Osteocyte (in vitro differentiated cells): ENCODE measurements around the gene TALDO1. TPM values are rescaled to one million over a fixed set of nuclear protein-coding genes. Genes with fewer than 3 reads are reported as not detected.

Source experiments
- DNase-seq: peaks from one replicate; pipeline ENCODE4 v3.0.0; 2021; ENCODE audit warnings: mixed read lengths; ENCODE audit not compliant: unreplicated experiment; ENCODE audit errors: extremely low spot score
- H3K27ac Mint-ChIP-seq: one replicate; pipeline ENCODE4 v1.8.0; 2021; ENCODE audit warnings: mild to moderate bottlenecking, mixed read lengths; ENCODE audit not compliant: unreplicated experiment
- H3K27me3 Mint-ChIP-seq: one replicate; pipeline ENCODE4 v1.8.0; 2021; ENCODE audit warnings: mixed read lengths; ENCODE audit not compliant: unreplicated experiment
- H3K36me3 Mint-ChIP-seq: one replicate; pipeline ENCODE4 v1.8.0; 2021; ENCODE audit warnings: mixed read lengths; ENCODE audit not compliant: unreplicated experiment
- H3K4me1 Mint-ChIP-seq: one replicate; pipeline ENCODE4 v1.8.0; 2021; ENCODE audit warnings: mixed read lengths; ENCODE audit not compliant: unreplicated experiment
- H3K4me3 Mint-ChIP-seq: one replicate; pipeline ENCODE4 v1.8.0; 2021; ENCODE audit warnings: mild to moderate bottlenecking, moderate library complexity, mixed read lengths; ENCODE audit not compliant: unreplicated experiment
- H3K9me3 Mint-ChIP-seq: one replicate; pipeline ENCODE4 v1.8.0; 2021; ENCODE audit warnings: mixed read lengths; ENCODE audit not compliant: unreplicated experiment
- total RNA-seq: library from RNA; stranded (reverse); gene quantifications from 2 replicates; pipeline ENCODE4 v1.2.1, GENCODE V29; 2021
- TF ChIP-seq, protein P1 (sequence below): fragments of 200-600 bp; sonication (generic); IDR thresholded peaks from 2 replicates; pipeline ENCODE4 v1.5.0; 2021; ENCODE audit warnings: antibody characterized with exemption, mild to moderate bottlenecking, moderate library complexity

TALDO1 gene
- total RNA-seq, 1 donor from 2014 or later: 171 TPM

DNA sequence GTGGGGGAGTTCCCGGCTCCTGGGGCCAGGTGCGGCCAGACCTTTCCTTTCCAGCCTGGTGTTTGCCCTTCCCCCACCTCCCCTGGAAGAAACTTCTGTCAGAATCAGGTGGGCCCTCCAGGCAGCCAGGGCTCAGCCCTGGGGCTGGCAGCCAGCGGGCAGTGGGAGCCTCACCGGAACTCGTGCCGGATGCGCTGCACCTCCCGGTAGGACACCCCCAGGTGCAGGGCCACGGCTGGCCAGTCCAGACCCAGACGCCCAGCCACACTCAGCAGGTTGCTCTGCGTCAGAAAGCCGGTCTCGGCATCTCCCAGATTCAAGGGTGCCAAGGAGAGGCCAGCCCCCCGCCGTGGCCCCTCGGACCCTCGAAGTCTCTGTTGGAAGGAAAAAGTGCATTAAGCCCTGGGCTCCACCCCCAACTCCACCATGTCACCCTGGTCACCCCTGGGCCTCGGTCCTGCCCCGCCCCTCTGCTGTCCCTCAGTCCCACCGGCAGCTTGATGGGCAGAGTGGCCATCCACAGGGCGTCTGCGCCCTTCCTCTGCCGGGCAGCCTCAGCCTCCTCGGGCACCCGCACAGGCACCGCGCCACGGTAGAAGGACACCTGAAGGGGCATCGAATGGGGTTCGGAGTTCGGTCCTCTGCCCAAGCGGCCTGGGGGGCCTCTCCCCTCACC lies 52.5 kb downstream of the TALDO1 start:
- no peak for DNase-seq
- no peaks in the 10 kb centered on the region for H3K9me3 Mint-ChIP-seq
- H3K27me3 Mint-ChIP-seq: no peaks in the 10 kb centered on the region
- H3K36me3 Mint-ChIP-seq: no peaks in the 10 kb centered on the region
- no peak overlapping the region for H3K27ac Mint-ChIP-seq
- H3K4me1 Mint-ChIP-seq: peaks cover 25% of the 10 kb centered on the region
- TF ChIP-seq, protein P1, sequence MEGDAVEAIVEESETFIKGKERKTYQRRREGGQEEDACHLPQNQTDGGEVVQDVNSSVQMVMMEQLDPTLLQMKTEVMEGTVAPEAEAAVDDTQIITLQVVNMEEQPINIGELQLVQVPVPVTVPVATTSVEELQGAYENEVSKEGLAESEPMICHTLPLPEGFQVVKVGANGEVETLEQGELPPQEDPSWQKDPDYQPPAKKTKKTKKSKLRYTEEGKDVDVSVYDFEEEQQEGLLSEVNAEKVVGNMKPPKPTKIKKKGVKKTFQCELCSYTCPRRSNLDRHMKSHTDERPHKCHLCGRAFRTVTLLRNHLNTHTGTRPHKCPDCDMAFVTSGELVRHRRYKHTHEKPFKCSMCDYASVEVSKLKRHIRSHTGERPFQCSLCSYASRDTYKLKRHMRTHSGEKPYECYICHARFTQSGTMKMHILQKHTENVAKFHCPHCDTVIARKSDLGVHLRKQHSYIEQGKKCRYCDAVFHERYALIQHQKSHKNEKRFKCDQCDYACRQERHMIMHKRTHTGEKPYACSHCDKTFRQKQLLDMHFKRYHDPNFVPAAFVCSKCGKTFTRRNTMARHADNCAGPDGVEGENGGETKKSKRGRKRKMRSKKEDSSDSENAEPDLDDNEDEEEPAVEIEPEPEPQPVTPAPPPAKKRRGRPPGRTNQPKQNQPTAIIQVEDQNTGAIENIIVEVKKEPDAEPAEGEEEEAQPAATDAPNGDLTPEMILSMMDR: no peak
- H3K4me3 Mint-ChIP-seq: no peak overlapping the region

DNA sequence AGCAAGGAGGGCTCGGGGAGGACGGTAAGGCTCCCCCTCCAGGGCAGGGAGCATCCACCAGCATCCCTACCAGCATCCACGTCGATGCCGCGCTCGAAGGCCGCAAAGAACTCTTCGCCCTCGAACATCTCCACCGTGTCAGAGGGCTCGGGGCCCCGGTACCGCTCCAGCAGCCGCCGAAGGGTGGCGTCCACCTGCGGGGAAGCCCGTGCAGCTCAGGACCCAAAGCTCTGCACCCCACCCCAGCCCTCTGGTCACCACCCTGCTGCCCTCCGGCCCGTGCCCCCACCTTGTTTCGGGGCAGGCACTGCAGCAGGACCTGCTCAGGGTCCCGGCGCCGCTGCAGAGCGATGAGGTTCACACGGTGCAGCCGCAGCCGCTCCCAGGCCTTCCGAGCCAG lies 53.2 kb downstream of the TALDO1 start:
- H3K27me3 Mint-ChIP-seq: no peaks in the 10 kb centered on the region
- no peaks in the 10 kb centered on the region for H3K36me3 Mint-ChIP-seq
- peaks cover 22% of the 10 kb centered on the region for H3K4me1 Mint-ChIP-seq
- no peak overlapping the region for H3K4me3 Mint-ChIP-seq
- no peak for DNase-seq
- TF ChIP-seq, protein P1: no peak
- H3K27ac Mint-ChIP-seq: no peak overlapping the region
- no peaks in the 10 kb centered on the region for H3K9me3 Mint-ChIP-seq

DNA sequence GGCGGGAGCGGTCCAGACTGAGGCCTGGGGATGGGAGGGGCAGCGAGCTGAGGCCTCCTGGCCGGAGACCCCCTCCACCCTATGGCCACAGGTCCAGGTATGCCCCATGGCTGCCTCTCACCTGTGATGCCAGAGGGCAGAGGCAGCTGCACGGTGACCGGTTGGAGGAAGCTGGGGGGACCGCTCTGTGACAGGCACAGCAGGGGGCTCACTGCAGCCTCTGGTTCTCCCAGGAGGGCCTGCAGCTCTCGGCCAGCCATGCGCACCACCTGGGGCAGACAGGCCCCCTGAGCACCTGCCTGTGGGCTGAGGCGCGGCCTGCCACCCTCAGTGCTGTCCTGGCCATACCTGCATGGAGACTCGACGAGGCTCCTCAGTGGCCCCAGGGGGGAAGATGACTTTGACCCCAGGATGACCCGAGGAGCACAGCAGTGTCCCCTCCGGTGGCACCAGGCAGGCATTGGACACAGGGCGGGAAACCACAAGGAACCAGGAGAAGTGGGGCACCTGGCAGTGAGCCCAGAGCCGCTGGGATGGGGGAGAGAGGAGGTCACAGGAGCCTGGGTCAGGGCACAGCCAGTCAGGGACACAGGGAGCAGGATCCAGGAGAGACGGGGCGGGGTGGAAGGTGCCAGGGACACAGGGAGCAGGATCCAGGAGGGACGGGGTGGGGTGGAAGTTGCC lies 54.0 kb downstream of the TALDO1 start:
- no peak for DNase-seq
- TF ChIP-seq, protein P1: no peak
- no peak overlapping the region for H3K4me3 Mint-ChIP-seq
- H3K27ac Mint-ChIP-seq: no peak overlapping the region
- H3K4me1 Mint-ChIP-seq: peaks cover 17% of the 10 kb centered on the region
- no peaks in the 10 kb centered on the region for H3K9me3 Mint-ChIP-seq
- H3K27me3 Mint-ChIP-seq: no peaks in the 10 kb centered on the region
- H3K36me3 Mint-ChIP-seq: no peaks in the 10 kb centered on the region

DNA sequence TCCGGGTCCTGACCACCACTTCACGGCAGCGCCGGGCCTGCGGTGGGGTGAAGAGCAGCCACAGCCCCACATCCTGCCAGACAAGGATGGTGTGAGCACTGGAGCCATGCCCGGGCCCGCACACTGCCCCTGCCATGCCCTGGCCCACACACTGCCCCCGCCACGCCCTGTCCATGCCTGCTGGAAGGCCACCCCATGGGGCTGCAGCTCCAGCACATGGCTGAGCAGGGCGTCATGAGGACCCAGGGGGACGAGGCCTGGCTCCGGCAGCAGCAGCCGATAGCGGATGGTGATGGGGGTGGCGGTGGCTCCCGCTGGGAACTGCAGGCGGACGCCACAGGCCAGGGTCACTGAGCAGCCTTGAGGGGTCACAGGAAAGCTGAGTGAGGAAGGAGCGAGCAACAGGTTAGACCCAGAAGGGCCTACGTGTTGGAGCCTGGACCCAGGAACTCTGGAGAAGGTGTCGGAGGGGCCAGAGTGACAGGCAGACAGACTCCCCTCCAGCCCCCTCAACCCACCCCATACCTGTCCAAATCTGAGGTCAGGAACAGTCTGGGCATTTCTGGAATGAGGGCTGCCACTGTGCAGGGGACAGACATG lies 54.9 kb downstream of the TALDO1 start:
- H3K36me3 Mint-ChIP-seq: no peaks in the 10 kb centered on the region
- no peak for DNase-seq
- H3K4me1 Mint-ChIP-seq: peaks cover 8% of the 10 kb centered on the region
- no peaks in the 10 kb centered on the region for H3K9me3 Mint-ChIP-seq
- no peak overlapping the region for H3K27ac Mint-ChIP-seq
- H3K4me3 Mint-ChIP-seq: no peak overlapping the region
- TF ChIP-seq, protein P1: no peak
- H3K27me3 Mint-ChIP-seq: no peaks in the 10 kb centered on the region
